Osteoblast (primary cell): Measurements from ENCODE around the gene DSTN. TPM values are rescaled to one million over a fixed set of nuclear protein-coding genes. Genes with fewer than 3 reads are reported as not detected.

Experiments used
- DNase-seq: peaks from one replicate; pipeline ENCODE4 v3.0.0; 2011; ENCODE audit warnings: low spot score, mixed read lengths; ENCODE audit not compliant: insufficient read length; ENCODE audit errors: missing footprints
- H2AFZ ChIP-seq: 2 replicates; pipeline ENCODE4 v1.6.0; 2011; ENCODE audit warnings: mild to moderate bottlenecking, low read length
- H3K27ac ChIP-seq: 2 replicates; pipeline ENCODE4 v1.5.1; 2011; ENCODE audit warnings: mild to moderate bottlenecking, low read depth, low read length, moderate library complexity
- H3K27me3 ChIP-seq: 2 replicates; pipeline ENCODE4 v1.6.0; 2012; ENCODE audit warnings: mild to moderate bottlenecking, control low read depth, inconsistent platforms, low read length, moderate library complexity; ENCODE audit not compliant: insufficient read depth
- H3K36me3 ChIP-seq: 2 replicates; pipeline ENCODE4 v1.5.1; 2011; ENCODE audit warnings: mild to moderate bottlenecking, low read length, control low read depth, moderate library complexity; ENCODE audit not compliant: insufficient read depth
- H3K4me1 ChIP-seq: 2 replicates; pipeline ENCODE4 v1.5.1; 2011; ENCODE audit warnings: mild to moderate bottlenecking, low read length, control low read depth, moderate library complexity; ENCODE audit not compliant: insufficient read depth
- H3K4me2 ChIP-seq: 2 replicates; pipeline ENCODE4 v1.6.0; 2011; ENCODE audit warnings: mild to moderate bottlenecking, low read length; ENCODE audit not compliant: insufficient read depth
- H3K4me3 ChIP-seq: fragments of 200-600 bp; sonication (generic); 3 replicates; pipeline ENCODE4 v1.5.1; 2012; ENCODE audit warnings: mild to moderate bottlenecking, low read length, inconsistent platforms; ENCODE audit not compliant: insufficient read depth
- H3K79me2 ChIP-seq: 2 replicates; pipeline ENCODE4 v1.6.0; 2012; ENCODE audit warnings: mild to moderate bottlenecking, low read length, control low read depth, inconsistent platforms; ENCODE audit not compliant: insufficient read depth
- H3K9me3 ChIP-seq: 2 replicates; pipeline ENCODE4 v1.5.1; 2011; ENCODE audit warnings: low read depth, low read length, control low read depth
- H4K20me1 ChIP-seq: 2 replicates; pipeline ENCODE4 v1.6.0; 2012; ENCODE audit warnings: mild to moderate bottlenecking, low read length, control low read depth; ENCODE audit not compliant: insufficient read depth
- total RNA-seq: library from RNA; depleted of rRNA; stranded (reverse); fragments of >200 nt; gene quantifications from 2 replicates; pipeline ENCODE4 v1.2.3, GENCODE V29; 2012
- TF ChIP-seq, protein P1 (sequence below): IDR thresholded peaks from 2 replicates; pipeline ENCODE4 v1.5.1; 2011; ENCODE audit warnings: mild to moderate bottlenecking, low read depth, low read length, moderate library complexity; ENCODE audit errors: extremely low read depth

The DSTN gene
- total RNA-seq, 1 donor: 627 TPM

DNA sequence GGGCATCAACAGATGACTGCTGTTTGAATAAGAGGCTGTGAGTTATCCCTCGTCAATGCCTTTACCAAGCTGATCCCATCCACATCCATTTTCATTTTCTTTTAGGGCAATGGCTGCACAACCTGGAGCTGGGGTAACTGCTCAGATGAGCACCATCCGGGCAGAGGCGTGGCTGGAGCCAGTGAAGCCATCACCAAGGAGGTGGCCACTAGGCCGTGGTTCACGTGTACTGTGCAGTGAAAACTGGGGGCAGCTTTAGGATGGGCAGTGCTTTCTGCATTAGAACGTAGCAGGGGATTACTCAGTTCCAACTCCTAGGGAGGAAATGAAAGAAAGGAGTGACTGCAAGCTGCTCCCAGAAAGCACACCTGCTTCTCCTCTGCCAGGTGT, 60.9 kb downstream of the DSTN start:
- Histone ChIP-seq H3K36me3 (peaks cover 97% of the 10 kb centered on the region), H3K4me2 (no peak overlapping the region), H2AFZ (no peak overlapping the region), H3K4me3 (no peak overlapping the region), H3K27me3 (no peaks in the 10 kb centered on the region), H3K27ac (no peak overlapping the region), H4K20me1 (peaks cover 73% of the 10 kb centered on the region), H3K79me2 (peaks cover 99% of the 10 kb centered on the region), H3K4me1 (no peaks in the 10 kb centered on the region), H3K9me3 (no peaks in the 10 kb centered on the region)
- TF ChIP-seq, protein P1, sequence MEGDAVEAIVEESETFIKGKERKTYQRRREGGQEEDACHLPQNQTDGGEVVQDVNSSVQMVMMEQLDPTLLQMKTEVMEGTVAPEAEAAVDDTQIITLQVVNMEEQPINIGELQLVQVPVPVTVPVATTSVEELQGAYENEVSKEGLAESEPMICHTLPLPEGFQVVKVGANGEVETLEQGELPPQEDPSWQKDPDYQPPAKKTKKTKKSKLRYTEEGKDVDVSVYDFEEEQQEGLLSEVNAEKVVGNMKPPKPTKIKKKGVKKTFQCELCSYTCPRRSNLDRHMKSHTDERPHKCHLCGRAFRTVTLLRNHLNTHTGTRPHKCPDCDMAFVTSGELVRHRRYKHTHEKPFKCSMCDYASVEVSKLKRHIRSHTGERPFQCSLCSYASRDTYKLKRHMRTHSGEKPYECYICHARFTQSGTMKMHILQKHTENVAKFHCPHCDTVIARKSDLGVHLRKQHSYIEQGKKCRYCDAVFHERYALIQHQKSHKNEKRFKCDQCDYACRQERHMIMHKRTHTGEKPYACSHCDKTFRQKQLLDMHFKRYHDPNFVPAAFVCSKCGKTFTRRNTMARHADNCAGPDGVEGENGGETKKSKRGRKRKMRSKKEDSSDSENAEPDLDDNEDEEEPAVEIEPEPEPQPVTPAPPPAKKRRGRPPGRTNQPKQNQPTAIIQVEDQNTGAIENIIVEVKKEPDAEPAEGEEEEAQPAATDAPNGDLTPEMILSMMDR: no peak
- DNase-seq: peak; percentile 67

DNA sequence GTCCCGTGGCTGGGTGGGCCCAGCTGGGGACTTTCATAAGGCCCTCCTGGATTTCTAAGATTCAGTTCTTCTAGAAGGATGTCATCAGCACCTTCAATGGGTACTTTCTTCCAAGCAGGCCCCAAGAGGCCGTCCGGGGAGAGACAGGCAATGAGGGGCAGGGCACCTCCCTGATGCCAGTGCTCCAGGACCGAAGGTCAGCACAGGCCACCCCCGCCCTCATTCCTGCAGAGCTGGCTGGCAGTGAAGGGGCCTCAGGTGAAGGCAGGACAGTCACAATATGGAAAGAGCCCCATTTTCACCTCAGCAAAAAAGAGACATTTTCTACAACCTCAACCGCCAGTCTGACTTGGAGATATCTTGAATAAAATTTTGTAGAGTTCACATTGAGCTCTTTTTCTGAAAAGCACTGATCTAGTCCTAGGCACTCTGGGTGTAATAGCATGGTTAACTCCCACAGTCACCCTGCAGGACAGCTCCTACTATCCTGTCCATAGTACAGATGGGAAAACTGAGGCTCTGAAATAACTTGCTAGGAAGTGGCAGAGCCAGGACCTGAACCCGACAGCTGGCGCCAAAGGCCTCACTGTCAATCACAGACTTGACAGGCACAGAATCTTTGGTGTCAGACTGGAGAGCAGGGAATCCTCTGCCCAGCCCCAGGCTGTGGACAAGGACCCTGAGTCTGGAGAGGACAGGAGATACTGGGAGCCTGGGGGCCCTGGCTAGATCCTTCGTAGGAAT, 61.9 kb downstream of the DSTN start:
- Histone ChIP-seq H3K27me3 (no peaks in the 10 kb centered on the region), H3K4me1 (no peaks in the 10 kb centered on the region), H4K20me1 (peaks cover 68% of the 10 kb centered on the region), H3K9me3 (no peaks in the 10 kb centered on the region), H3K79me2 (peaks cover 98% of the 10 kb centered on the region), H2AFZ (no peak overlapping the region), H3K4me2 (no peak overlapping the region), H3K4me3 (no peak overlapping the region), H3K27ac (no peak overlapping the region), H3K36me3 (peaks cover 97% of the 10 kb centered on the region)
- TF ChIP-seq, protein P1: no peak
- DNase-seq: no peak

DNA sequence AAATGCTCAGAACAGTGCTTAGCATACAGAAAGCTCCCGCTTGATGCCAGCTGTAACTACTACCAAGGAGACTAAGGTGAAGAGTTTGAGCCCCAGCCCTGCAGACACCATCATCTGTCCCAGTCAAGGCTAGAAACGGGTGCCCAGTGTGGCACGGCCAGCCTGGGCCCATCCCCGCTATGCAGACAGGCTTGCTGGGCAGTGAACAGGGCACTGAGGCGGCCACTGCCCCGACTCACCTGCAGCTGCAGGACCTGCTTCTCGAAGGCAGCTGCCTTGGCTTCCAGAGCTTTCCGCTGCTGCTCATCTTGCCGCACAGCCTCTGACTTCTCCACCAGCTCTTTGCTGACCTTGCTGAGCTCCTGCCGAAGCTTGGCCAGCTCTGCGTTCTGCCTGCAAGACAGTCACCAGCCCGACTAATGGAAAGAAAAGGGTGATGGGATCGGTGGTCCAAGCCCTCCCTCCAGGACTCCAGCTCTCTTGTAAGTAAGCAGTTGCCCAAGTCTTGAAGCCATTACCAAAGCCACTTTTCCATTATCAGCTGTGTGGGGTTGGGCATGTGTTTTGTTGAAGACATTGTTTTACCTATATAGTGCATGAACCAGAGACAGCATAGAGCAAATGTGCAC, 63.5 kb downstream of the DSTN start:
- Histone ChIP-seq H3K79me2 (peaks cover 98% of the 10 kb centered on the region), H3K4me1 (no peaks in the 10 kb centered on the region), H3K9me3 (no peaks in the 10 kb centered on the region), H3K27ac (no peak overlapping the region), H3K4me3 (no peak overlapping the region), H3K27me3 (no peaks in the 10 kb centered on the region), H3K36me3 (peaks cover 97% of the 10 kb centered on the region), H4K20me1 (peaks cover 76% of the 10 kb centered on the region), H2AFZ (no peak overlapping the region), H3K4me2 (no peak overlapping the region)
- TF ChIP-seq, protein P1: no peak
- no peak for DNase-seq

DNA sequence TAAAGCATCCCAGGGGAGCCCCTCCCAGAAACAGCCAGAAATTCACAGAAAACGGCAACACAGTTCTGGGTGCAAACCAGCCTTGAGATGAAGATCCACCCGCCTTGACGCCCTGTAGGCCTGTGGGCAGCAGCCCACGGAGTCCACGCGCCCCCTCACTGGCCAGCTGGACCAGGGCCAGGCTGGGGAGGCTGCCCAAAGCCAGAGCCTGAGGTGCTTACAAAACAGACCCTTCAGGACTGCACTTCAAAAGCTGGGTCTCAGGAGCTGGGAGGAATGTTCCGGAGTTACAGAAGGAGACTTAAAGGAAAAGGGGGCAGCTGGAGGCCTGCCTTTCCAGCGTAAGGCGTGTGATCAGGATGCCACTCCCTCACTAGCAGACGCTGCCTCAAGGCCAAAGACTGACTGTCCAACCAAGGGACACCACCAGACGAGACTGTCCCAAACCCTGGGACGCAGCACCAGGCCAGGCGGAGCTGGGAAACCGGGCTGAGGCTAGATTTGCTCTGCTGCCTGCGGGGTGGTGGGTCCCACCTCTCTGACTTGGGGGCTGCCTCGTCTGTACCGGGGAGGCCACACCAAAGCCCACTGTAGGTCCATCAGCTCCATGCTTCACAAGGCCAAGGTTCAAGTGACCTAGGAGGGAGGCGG, 64.1 kb downstream of the DSTN start:
- H4K20me1 ChIP-seq: peaks cover 76% of the 10 kb centered on the region
- H3K27ac ChIP-seq: peak overlapping the region; percentile 33
- H3K4me3 ChIP-seq: no peak overlapping the region
- peaks cover 98% of the 10 kb centered on the region for H3K79me2 ChIP-seq
- no peaks in the 10 kb centered on the region for H3K9me3 ChIP-seq
- H2AFZ ChIP-seq: no peak overlapping the region
- H3K36me3 ChIP-seq: peaks cover 96% of the 10 kb centered on the region
- TF ChIP-seq, protein P1: no peak
- H3K27me3 ChIP-seq: no peaks in the 10 kb centered on the region
- H3K4me2 ChIP-seq: no peak overlapping the region
- no peak for DNase-seq
- H3K4me1 ChIP-seq: no peaks in the 10 kb centered on the region
